ENCODE data around the gene DUSP5. TPM values are rescaled to one million over a fixed set of nuclear protein-coding genes. Genes with fewer than 3 reads are reported as not detected.

The DUSP5 gene
- total RNA-seq, 2 experiments from 2014 or later: 60.9 to 70.7 TPM

DNA sequence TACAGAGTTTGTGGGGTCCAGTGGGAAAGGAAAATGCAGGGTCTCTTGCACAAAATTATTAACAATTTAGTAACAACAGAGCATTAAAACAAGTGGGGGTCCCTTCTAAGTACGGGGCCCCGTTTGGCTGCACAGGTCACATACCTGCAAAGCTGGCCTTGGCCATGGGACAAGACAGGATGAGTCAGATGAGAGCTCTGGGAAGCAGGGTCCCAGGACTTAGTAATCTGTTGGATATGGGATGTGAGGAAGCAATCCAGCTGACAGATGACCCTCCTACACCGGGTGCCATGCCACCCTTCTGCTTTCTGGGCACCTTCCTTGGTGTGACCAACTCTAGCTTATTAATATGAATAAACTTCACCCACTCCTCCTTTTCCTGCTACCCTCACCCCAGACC, 3.2 kb upstream of the DUSP5 start:
- no peak overlapping the region for H3K27ac Mint-ChIP-seq
- intact Hi-C loops (cut with DNase I, micrococcal nuclease): no loop called here
- H3K9me3 Mint-ChIP-seq (ENCODE audit: low read depth): no peaks in the 10 kb centered on the region
- DNase-seq (no peak), ATAC-seq (no peak)
- no peak overlapping the region for H3K4me3 Mint-ChIP-seq
- H3K4me1 Mint-ChIP-seq: peaks cover 16% of the 10 kb centered on the region
- H3K36me3 Mint-ChIP-seq (ENCODE audit: low read depth): peaks cover 24% of the 10 kb centered on the region
- POLR2A ChIA-PET: interaction anchor here (0.7 kb wide), 1 partner anchor 172 kb away, joined by 6 read pairs; no protein-coding TSS in a partner anchor
- no peaks in the 10 kb centered on the region for H3K27me3 Mint-ChIP-seq
- CTCF ChIA-PET: interaction anchor here (0.6 to 1.5 kb wide), 4 partner anchors 54 to 359 kb away, joined by 3 to 5 read pairs (median 4); no protein-coding TSS in a partner anchor

DNA sequence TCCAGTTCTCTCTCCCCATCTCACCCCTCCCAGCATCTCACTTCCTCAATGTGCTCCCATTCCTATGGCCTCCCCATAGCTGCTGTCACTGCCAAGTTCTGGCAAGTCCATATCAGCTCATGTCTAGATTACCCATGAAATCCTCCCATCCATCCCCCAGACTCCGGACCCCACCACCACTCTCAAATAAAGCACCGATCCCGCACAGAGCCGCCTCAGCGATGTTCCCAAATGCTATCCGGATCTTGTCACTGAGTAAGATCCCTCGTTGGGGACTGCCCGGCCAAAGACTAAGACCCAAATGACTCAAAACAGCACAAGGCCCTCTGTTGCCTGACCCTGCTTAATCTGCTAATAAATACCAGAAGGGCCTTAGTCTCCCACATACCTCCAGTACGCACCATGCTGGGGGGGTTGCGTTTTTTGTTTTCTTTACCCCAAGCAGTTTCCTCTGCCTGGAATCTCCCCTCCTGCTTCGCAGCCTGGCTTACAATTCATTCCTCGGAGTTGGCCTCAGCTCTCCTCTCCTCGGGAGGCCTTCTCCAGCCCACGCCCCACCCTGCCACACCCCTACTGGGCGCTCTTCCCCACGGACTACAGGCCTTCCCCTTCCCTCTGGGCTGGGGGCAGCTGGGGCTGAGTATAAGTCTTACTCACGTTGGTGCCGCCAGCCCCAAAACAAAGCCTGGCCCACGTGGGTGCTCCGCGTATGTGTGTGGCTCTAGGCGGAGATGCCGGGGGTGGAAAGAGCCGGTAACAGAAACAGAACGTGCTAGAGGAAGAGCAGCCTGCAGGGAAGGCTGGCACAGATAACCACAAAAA, 1.8 kb upstream of the DUSP5 start:
- CTCF ChIA-PET: interaction anchor here (0.6 to 1.3 kb wide), 5 partner anchors 12 to 141 kb away, joined by 3 to 10 read pairs (median 3); no protein-coding TSS in a partner anchor
- intact Hi-C loops (cut with DNase I, micrococcal nuclease): loop anchor here (1.0 to 5.0 kb wide), 10 partner anchors 51 to 574 kb away; partner anchors contain the start of genes BBIP1 (in 1 of the 2), SHOC2 (in 1 of the 2) and XPNPEP1 (in 1 of the 2)
- H3K27ac Mint-ChIP-seq: peak overlapping the region; percentile 84
- no peaks in the 10 kb centered on the region for H3K9me3 Mint-ChIP-seq (ENCODE audit: low read depth)
- peaks cover 38% of the 10 kb centered on the region for H3K36me3 Mint-ChIP-seq (ENCODE audit: low read depth)
- no peaks in the 10 kb centered on the region for H3K27me3 Mint-ChIP-seq
- H3K4me1 Mint-ChIP-seq: peaks cover 30% of the 10 kb centered on the region
- peak; percentile 86 for DNase-seq
- peak overlapping the region; percentile 95 for H3K4me3 Mint-ChIP-seq
- ATAC-seq: peak; percentile 57
- POLR2A ChIA-PET: interaction anchor here (0.8 to 1.7 kb wide), 3 partner anchors 81 to 141 kb away, joined by 3 read pairs; no protein-coding TSS in a partner anchor

DNA sequence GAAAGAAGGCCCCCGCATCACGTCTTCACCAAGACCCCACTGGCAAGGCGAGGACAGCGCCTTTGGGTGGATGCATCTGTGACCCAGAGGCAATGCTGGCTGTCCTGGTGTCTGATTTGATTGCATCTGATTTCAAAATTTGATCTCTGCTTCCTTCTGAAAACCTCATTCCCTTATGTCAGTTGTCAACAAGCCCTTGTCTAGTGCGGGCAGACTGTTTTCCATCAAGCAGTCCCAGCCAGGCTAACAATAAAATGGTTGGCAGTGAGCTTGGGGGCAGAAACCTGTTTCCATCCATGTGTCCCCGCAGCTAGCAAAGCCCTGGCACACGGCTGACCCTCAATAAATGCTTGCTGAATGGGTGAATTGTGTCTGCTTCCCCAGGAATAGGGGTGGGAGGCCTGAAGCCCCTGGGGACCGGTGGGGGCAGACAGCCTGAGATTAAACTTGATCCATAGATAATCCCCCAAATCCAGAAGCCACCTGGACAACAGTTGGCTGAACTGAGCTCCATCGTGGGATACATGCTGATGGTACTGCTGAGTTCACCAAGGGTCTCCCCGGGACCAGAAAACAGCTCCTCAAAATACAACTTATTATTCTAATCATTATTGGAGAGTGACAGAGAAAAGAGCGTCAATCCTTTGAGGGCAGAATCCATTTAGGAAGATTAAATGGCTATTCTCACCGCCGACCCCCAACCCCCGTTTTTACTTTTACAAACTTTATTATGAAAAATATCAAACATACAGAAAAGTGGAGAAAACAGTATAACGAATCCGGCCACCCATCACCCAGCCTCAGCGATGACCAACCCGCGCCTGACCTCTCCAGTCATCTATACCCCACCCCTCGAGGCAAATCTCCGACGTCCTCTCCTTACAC, 912 bp upstream of the DUSP5 start:
- ChIA-PET CTCF (interaction anchor here (0.8 to 1.3 kb wide), 5 partner anchors 13 to 142 kb away, joined by 3 to 10 read pairs (median 3); no protein-coding TSS in a partner anchor), POLR2A (interaction anchor here (0.8 to 1.7 kb wide), 3 partner anchors 82 to 142 kb away, joined by 3 read pairs; no protein-coding TSS in a partner anchor)
- Mint-ChIP-seq H3K9me3 (ENCODE audit: low read depth) (no peaks in the 10 kb centered on the region), H3K4me1 (peaks cover 38% of the 10 kb centered on the region), H3K4me3 (peak overlapping the region; percentile 95), H3K36me3 (ENCODE audit: low read depth) (peaks cover 45% of the 10 kb centered on the region), H3K27me3 (no peaks in the 10 kb centered on the region), H3K27ac (peak overlapping the region; percentile 84)
- ATAC-seq (no peak), DNase-seq (no peak)
- intact Hi-C loops (cut with DNase I, micrococcal nuclease): loop anchor here (1.0 to 5.0 kb wide), 16 partner anchors 40 to 574 kb away; partner anchors contain the start of genes BBIP1 (in 1 of the 2), SHOC2 (in 1 of the 2), SMC3 (in 1 of the 2) and XPNPEP1 (in 1 of the 2)

DNA sequence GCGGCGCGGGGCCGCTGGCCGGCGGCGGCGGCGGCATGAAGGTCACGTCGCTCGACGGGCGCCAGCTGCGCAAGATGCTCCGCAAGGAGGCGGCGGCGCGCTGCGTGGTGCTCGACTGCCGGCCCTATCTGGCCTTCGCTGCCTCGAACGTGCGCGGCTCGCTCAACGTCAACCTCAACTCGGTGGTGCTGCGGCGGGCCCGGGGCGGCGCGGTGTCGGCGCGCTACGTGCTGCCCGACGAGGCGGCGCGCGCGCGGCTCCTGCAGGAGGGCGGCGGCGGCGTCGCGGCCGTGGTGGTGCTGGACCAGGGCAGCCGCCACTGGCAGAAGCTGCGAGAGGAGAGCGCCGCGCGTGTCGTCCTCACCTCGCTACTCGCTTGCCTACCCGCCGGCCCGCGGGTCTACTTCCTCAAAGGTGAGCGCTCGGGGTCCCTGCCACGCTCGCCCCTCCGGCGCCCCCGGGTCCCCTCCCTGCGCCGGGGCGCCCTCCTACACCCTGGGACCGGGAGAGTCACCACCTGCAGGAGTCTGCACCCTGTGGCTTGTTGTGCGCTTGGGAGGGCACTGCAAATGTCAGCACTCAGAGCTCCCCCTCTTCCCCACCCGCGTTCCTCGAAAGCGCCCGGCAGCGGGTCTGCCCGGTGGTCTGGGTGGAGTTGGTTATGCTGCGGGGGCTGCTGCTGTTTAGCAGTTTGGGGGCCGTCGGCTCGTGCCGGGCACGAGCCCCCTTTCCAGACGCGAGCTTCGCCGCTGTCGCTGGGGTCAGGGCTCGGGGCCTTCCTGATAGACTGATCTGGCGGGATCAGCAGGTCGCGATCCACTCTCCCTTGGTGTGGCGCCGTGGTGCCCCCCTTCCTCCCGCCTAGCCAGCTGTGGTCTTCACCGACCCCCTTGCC, 627 bp downstream of the DUSP5 start:
- ATAC-seq (peak; percentile 23), DNase-seq (peak; percentile 78)
- intact Hi-C loops (cut with DNase I, micrococcal nuclease): loop anchor here (2.0 to 5.0 kb wide), 5 partner anchors 48 to 576 kb away; partner anchors contain the start of genes BBIP1 (in 1 of the 2), SHOC2 (in 1 of the 2) and XPNPEP1 (in 1 of the 2)
- CTCF ChIA-PET: interaction anchor here (0.9 to 4.2 kb wide), 13 partner anchors 10 to 193 kb away, joined by 3 to 28 read pairs (median 3); no protein-coding TSS in a partner anchor
- Mint-ChIP-seq H3K4me3 (peak overlapping the region; percentile 95), H3K36me3 (ENCODE audit: low read depth) (peaks cover 58% of the 10 kb centered on the region), H3K9me3 (ENCODE audit: low read depth) (no peaks in the 10 kb centered on the region), H3K27ac (peak overlapping the region; percentile 92), H3K27me3 (no peaks in the 10 kb centered on the region), H3K4me1 (peaks cover 54% of the 10 kb centered on the region)
- POLR2A ChIA-PET: interaction anchor here (0.6 to 4.3 kb wide), 5 partner anchors 14 to 144 kb away, joined by 3 to 23 read pairs (median 6); no protein-coding TSS in a partner anchor

DNA sequence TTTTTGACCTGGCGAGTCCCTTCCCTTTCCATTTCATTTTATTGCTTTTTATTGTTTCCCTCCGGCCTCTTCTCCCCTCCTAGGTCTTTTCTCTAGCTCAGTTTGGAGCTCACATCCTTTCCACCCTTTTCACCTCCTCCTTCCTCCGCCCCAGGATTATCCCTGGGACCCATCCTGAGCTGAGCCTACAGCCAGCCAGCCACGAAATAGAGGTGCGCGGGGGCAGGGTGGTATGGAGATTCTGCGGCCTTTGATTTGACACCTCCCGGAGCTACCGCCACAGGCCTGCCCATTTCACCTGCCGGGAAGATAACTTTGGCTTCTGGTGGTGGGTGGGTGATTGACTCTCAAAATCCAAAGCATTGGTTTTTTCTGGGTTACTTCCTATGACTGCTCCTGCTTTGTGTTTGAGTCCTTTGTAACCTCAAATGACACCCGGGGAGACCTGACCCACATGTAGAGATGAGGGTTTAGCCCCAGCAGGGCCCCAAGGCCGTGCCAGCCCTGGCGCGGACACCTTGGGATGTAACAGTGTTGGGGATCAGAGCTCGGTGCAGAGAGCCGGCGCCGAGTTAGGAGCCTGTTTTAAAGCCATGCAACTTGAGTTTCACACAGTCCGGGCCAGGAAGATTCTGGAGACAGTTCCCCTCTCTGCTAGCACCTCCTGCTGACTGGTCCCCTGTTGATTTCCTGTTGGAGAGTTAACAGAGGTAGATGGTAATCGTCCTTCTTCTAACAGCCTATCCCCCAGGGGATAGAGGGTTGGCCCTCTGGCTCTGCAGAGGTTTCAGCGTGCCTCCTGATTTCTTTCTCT, 1.5 kb downstream of the DUSP5 start:
- Mint-ChIP-seq H3K27ac (peak overlapping the region; percentile 92), H3K4me3 (peak overlapping the region; percentile 95), H3K4me1 (peaks cover 60% of the 10 kb centered on the region), H3K27me3 (no peaks in the 10 kb centered on the region), H3K9me3 (ENCODE audit: low read depth) (no peaks in the 10 kb centered on the region), H3K36me3 (ENCODE audit: low read depth) (peaks cover 62% of the 10 kb centered on the region)
- CTCF ChIA-PET: interaction anchor here (0.6 to 4.2 kb wide), 15 partner anchors 10 to 193 kb away, joined by 3 to 28 read pairs (median 4); no protein-coding TSS in a partner anchor
- intact Hi-C loops (cut with DNase I, micrococcal nuclease): loop anchor here (1.0 to 5.0 kb wide), 7 partner anchors 48 to 577 kb away; partner anchors contain the start of genes BBIP1 (in 1 of the 2), SHOC2 (in 1 of the 2) and XPNPEP1 (in 1 of the 2)
- POLR2A ChIA-PET: interaction anchor here (0.6 to 4.3 kb wide), 6 partner anchors 13 to 145 kb away, joined by 3 to 23 read pairs (median 5); no protein-coding TSS in a partner anchor
- DNase-seq (peak; percentile 70), ATAC-seq (peak; percentile 14)

DNA sequence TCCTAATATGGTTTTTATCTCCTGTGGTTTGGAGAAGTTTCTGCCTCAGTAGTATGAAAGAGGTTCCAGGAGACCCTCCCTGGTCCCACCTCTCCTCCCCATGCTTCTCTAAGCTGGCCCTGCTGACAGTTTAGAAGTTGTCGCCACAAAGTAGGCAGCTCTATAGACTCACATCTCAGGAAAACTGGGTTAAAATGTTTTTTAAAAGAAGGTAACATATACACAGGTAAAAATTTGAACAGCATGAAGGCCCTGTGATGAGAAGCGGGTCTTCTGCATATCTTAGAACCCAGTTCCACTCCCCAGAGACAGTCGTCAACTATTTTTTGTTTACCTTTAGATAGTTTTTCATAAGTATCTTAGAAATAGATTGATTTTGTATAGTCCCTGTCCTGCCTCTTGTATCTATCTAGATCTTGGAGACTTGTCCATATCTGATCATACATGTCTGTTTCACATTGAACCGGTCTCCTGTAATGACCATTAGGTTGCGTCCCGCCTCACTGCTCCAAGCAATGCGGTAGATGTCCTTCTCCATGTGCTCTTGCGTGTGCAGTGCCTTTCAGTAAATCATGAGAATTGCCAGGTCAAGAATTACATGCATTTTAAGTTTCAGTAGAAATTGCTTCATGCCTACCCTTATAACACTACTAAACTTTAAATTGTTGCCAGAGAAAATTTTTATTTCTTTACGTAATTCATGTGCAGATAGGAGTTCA, 2.2 kb downstream of the DUSP5 start:
- peaks cover 68% of the 10 kb centered on the region for H3K4me1 Mint-ChIP-seq
- intact Hi-C loops (cut with DNase I, micrococcal nuclease): loop anchor here (1.0 to 5.0 kb wide), 7 partner anchors 47 to 578 kb away; partner anchors contain the start of genes BBIP1 (in 1 of the 2), SHOC2 (in 1 of the 2) and XPNPEP1 (in 1 of the 2)
- DNase-seq (no peak), ATAC-seq (no peak)
- no peaks in the 10 kb centered on the region for H3K27me3 Mint-ChIP-seq
- ChIA-PET CTCF (interaction anchor here (0.6 to 4.2 kb wide), 8 partner anchors 12 to 190 kb away, joined by 3 to 28 read pairs (median 4); no protein-coding TSS in a partner anchor), POLR2A (interaction anchor here (0.6 to 4.3 kb wide), 4 partner anchors 28 to 146 kb away, joined by 3 to 23 read pairs (median 4); no protein-coding TSS in a partner anchor)
- H3K9me3 Mint-ChIP-seq (ENCODE audit: low read depth): no peaks in the 10 kb centered on the region
- H3K36me3 Mint-ChIP-seq (ENCODE audit: low read depth): peaks cover 68% of the 10 kb centered on the region
- H3K4me3 Mint-ChIP-seq: peak overlapping the region; percentile 95
- H3K27ac Mint-ChIP-seq: peak overlapping the region; percentile 92

DNA sequence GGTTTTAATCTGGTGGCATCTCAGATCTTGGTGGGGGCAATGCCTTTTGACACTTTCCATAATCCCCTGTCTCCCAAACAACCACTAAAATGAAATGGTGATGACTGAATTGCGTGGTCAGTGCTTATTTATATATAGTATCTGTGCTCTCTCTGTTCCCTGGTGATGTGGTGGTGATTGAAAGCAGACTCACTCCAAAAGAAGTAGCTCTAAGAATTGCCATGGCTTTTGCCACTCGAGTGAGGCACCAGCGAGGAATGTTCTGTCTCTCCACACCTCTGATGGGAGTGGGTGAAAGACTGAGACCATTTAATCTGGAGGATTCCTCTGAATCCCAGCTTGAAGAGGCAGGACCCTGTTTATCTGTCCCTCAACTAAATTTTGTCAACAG, 2.8 kb downstream of the DUSP5 start:
- Mint-ChIP-seq H3K27ac (peak overlapping the region; percentile 92), H3K27me3 (no peaks in the 10 kb centered on the region), H3K36me3 (ENCODE audit: low read depth) (peaks cover 73% of the 10 kb centered on the region), H3K4me1 (peaks cover 73% of the 10 kb centered on the region), H3K4me3 (peak overlapping the region; percentile 95), H3K9me3 (ENCODE audit: low read depth) (no peaks in the 10 kb centered on the region)
- ChIA-PET POLR2A (interaction anchor here (0.7 to 4.3 kb wide), 5 partner anchors 29 to 279 kb away, joined by 3 to 23 read pairs (median 4); no protein-coding TSS in a partner anchor), CTCF (interaction anchor here (0.6 to 4.2 kb wide), 7 partner anchors 12 to 291 kb away, joined by 3 to 28 read pairs (median 3); no protein-coding TSS in a partner anchor)
- DNase-seq (no peak), ATAC-seq (no peak)
- intact Hi-C loops (cut with DNase I, micrococcal nuclease): no loop called here

DNA sequence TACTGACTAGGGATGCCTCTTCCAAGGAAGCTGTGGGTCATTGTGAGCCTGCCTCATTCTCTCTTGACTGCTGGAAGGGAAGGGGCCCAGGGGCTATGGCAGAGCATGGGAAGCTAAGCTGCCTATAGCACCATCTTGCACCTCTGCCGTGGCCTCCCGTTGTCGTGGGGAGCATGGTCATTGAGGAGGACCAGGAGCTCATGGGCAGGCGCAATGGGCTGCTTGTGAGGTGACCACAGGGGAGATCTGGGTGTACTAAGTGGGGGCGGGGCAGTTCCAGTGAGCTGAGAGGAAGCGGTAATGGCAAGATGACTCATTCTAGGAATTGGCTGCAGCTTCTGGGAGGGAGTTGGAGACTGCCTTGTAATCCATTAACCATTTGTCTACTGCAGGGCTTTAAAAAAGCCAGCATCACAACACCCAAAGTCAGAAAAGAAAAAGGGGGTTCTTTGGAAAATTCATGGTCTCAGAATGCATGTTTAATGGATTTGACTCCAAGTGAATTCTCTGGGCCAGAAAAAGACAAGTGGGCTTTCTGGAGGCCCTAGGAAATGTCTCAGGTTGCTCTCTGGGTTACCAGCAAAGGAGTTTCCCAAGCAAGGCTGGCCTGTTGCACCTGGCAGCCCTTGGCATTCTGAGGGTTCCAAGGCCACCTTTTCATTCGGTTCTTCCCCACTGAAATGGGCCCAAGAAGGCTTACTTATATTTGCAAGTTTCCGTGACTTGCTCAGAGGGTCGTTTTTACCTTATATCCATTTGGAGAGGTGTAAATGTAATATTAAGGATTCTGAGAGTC, 3.6 kb downstream of the DUSP5 start:
- H3K4me3 Mint-ChIP-seq: peak overlapping the region; percentile 95
- intact Hi-C loops (cut with DNase I, micrococcal nuclease): no loop called here
- DNase-seq: peak; percentile 80
- H3K27ac Mint-ChIP-seq: peak overlapping the region; percentile 94
- H3K4me1 Mint-ChIP-seq: peaks cover 72% of the 10 kb centered on the region
- CTCF ChIA-PET: interaction anchor here (0.6 to 4.2 kb wide), 10 partner anchors 11 to 292 kb away, joined by 3 to 28 read pairs (median 3); no protein-coding TSS in a partner anchor
- no peaks in the 10 kb centered on the region for H3K9me3 Mint-ChIP-seq (ENCODE audit: low read depth)
- POLR2A ChIA-PET: interaction anchor here (0.7 to 4.3 kb wide), 5 partner anchors 28 to 280 kb away, joined by 3 to 23 read pairs (median 4); no protein-coding TSS in a partner anchor
- H3K36me3 Mint-ChIP-seq (ENCODE audit: low read depth): peaks cover 75% of the 10 kb centered on the region
- no peaks in the 10 kb centered on the region for H3K27me3 Mint-ChIP-seq
- ATAC-seq: no peak

Measured in activated CD4-positive, alpha-beta T cell treated with anti-CD3 and anti-CD28 coated beads for 36 hours (primary cell).